Endothelial cell (in vitro differentiated cells): ENCODE measurements around the gene L3MBTL3. TPM values are rescaled to one million over a fixed set of nuclear protein-coding genes. Genes with fewer than 3 reads are reported as not detected.

Experiments
- DNase-seq: peaks from one replicate; pipeline ENCODE4 v3.0.0; 2021; ENCODE audit warnings: low spot score
- H3K27ac Mint-ChIP-seq: one replicate; pipeline ENCODE4 v1.8.0; 2021; ENCODE audit warnings: mixed read lengths, inconsistent platforms; ENCODE audit not compliant: unreplicated experiment
- H3K27me3 Mint-ChIP-seq: one replicate; pipeline ENCODE4 v1.8.0; 2021; ENCODE audit warnings: mild to moderate bottlenecking, moderate library complexity, mixed read lengths, inconsistent platforms; ENCODE audit not compliant: unreplicated experiment
- H3K36me3 Mint-ChIP-seq: one replicate; pipeline ENCODE4 v1.8.0; 2021; ENCODE audit warnings: mild to moderate bottlenecking, low read depth, mixed read lengths, inconsistent platforms; ENCODE audit not compliant: unreplicated experiment
- H3K4me1 Mint-ChIP-seq: one replicate; pipeline ENCODE4 v1.8.0; 2021; ENCODE audit warnings: mild to moderate bottlenecking, mixed read lengths, inconsistent platforms; ENCODE audit not compliant: unreplicated experiment
- H3K4me3 Mint-ChIP-seq: one replicate; pipeline ENCODE4 v1.8.0; 2021; ENCODE audit warnings: mild to moderate bottlenecking, mixed read lengths, inconsistent platforms; ENCODE audit not compliant: unreplicated experiment
- H3K9me3 Mint-ChIP-seq: one replicate; pipeline ENCODE4 v1.8.0; 2021; ENCODE audit warnings: mixed read lengths, inconsistent platforms; ENCODE audit not compliant: unreplicated experiment
- long read RNA-seq: library from polyadenylated mRNA; unstranded; transcript quantifications from one replicate; pipeline ENCODE4 v2.0.0, GENCODE V29; 2020; ENCODE audit not compliant: unreplicated experiment
- total RNA-seq: library from RNA; stranded (reverse); fragmentation: NEBNext Ultra II Directional; extraction: Animal tissue kit (Norgen Biotek cat#: 25700); gene quantifications from one replicate; pipeline ENCODE4 v1.2.1, GENCODE V29; 2021; ENCODE audit not compliant: unreplicated experiment
- TF ChIP-seq, protein P1 (sequence below): fragments of 200-600 bp; sonication (generic); IDR thresholded peaks from one replicate; pipeline ENCODE4 v1.5.0; 2021; ENCODE audit warnings: antibody characterized with exemption; ENCODE audit not compliant: unreplicated experiment

Gene L3MBTL3
- 47.9 TPM for total RNA-seq
- long read RNA-seq, partial matches to known transcripts = 3 of 4 reads
- long read RNA-seq, other reads (novel, unspliced or antisense) = 1 of 4 reads

GRCh38 chr6:130018292-130018743, at the start of gene L3MBTL3:
L3MBTL3 (plus strand) TSS chr6:130018581; CDS start chr6:130042700, 24,119 bp downstream.
- Mint-ChIP-seq H3K27me3 (peaks cover 10% of the 10 kb centered on the region), H3K4me1 (peaks cover 21% of the 10 kb centered on the region), H3K36me3 (peaks cover 5% of the 10 kb centered on the region), H3K9me3 (no peaks in the 10 kb centered on the region), H3K4me3 (peak within 1 kb of the TSS; percentile 100), H3K27ac (peak within 1 kb of the TSS; percentile 92)
- DNase-seq = peak; percentile 95
- TF ChIP-seq, protein P1, sequence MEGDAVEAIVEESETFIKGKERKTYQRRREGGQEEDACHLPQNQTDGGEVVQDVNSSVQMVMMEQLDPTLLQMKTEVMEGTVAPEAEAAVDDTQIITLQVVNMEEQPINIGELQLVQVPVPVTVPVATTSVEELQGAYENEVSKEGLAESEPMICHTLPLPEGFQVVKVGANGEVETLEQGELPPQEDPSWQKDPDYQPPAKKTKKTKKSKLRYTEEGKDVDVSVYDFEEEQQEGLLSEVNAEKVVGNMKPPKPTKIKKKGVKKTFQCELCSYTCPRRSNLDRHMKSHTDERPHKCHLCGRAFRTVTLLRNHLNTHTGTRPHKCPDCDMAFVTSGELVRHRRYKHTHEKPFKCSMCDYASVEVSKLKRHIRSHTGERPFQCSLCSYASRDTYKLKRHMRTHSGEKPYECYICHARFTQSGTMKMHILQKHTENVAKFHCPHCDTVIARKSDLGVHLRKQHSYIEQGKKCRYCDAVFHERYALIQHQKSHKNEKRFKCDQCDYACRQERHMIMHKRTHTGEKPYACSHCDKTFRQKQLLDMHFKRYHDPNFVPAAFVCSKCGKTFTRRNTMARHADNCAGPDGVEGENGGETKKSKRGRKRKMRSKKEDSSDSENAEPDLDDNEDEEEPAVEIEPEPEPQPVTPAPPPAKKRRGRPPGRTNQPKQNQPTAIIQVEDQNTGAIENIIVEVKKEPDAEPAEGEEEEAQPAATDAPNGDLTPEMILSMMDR = no peak

DNA sequence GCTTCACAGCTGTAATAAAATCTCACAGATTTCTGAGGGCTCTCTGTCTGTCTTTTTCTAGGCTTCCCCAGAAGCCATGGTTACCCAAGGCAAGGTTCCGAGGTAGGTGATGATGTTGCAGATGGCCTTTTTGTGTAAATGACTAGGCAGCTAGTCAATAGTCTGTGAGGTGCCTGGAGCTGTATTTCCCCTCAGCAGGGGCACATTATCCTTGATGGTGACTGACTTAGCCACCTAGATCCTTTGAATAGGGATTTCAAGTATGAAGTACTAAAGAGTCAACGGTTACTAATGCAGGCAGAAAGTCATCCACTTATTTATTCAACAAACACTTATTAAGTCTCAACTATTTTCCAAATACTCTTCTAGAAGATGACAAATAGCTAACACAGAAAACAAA, 49.3 kb upstream of the L3MBTL3 start:
- Mint-ChIP-seq H3K36me3 (no peaks in the 10 kb centered on the region), H3K27me3 (peaks cover 2% of the 10 kb centered on the region), H3K4me1 (peaks cover 5% of the 10 kb centered on the region), H3K9me3 (no peaks in the 10 kb centered on the region), H3K4me3 (no peak overlapping the region), H3K27ac (no peak overlapping the region)
- DNase-seq = no peak
- TF ChIP-seq, protein P1 = no peak

- H3K27me3 Mint-ChIP-seq = peaks cover 2% of the 10 kb centered on the region
- no peak for DNase-seq
- H3K9me3 Mint-ChIP-seq = no peaks in the 10 kb centered on the region
- peaks cover 6% of the 10 kb centered on the region for H3K4me1 Mint-ChIP-seq
- no peak overlapping the region for H3K27ac Mint-ChIP-seq
- no peak overlapping the region for H3K4me3 Mint-ChIP-seq
- TF ChIP-seq, protein P1 = no peak
- H3K36me3 Mint-ChIP-seq = peaks cover 6% of the 10 kb centered on the region
These were observed 42.3 kb upstream of the L3MBTL3 start for GRCh38 chr6:129976110-129976509.

DNA sequence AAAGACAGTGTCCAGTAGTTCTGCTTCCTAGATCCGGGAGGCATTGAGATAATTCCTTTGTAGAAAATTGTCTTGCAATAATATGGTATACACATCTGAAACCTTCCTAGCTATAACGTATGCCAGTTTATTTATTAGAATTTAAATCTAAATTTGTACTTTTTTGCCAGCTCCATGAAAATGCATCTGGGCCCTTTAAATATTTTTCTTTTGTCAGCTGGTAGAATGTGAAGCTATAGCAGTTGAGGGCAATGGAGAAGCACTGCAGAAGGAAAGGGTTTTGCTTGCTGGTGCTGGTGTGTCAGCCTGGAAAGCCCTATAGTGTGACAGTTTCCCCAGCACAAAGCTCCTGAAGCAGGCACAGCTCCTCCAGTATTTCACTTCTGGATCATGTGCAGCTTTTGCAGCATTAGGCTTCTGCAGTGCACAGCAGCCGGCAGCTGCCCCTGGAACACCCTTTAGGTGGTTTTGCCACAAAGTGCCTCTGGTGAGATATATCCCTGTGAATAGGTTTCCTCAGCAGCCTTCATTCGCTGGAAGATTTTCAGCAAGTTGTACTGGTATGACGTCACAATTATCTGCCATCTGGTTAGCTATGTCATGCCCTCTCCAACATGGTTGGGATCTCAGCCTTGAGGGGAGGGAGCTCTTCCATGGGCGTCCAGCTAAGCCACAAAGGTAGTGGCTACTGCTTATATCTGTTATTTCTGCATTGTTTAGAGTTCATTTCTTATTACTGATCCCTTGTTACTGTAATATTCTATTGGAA, 40.0 kb upstream of the L3MBTL3 start:
- H3K27me3 Mint-ChIP-seq = peaks cover 2% of the 10 kb centered on the region
- peaks cover 6% of the 10 kb centered on the region for H3K4me1 Mint-ChIP-seq
- peaks cover 6% of the 10 kb centered on the region for H3K36me3 Mint-ChIP-seq
- TF ChIP-seq, protein P1 = no peak
- no peak for DNase-seq
- H3K4me3 Mint-ChIP-seq = no peak overlapping the region
- H3K9me3 Mint-ChIP-seq = no peaks in the 10 kb centered on the region
- no peak overlapping the region for H3K27ac Mint-ChIP-seq

GRCh38 chr6:129980821-129981220, 37.6 kb upstream of the L3MBTL3 start:
- TF ChIP-seq, protein P1 = no peak
- Mint-ChIP-seq H3K9me3 (no peaks in the 10 kb centered on the region), H3K4me3 (no peak overlapping the region), H3K27ac (no peak overlapping the region), H3K4me1 (peaks cover 5% of the 10 kb centered on the region), H3K36me3 (peaks cover 6% of the 10 kb centered on the region), H3K27me3 (peaks cover 2% of the 10 kb centered on the region)
- DNase-seq = no peak
